Measurements from ENCODE around the gene TSHZ2.

GRCh38 chr20:53124075-53124551, 152.0 kb downstream of the TSHZ2 start:
- TF ChIP-seq CTCF (conservative IDR thresholded peaks at IDR 0.05; ENCODE audit: low read depth, low read length) (no peak), MAFK (IDR thresholded peaks at IDR 0.05; ENCODE audit: low read depth, low read length) (no peak), FOS (IDR thresholded peaks at IDR 0.05; ENCODE audit: low read depth, low read length) (no peak)
- TF ChIP-seq, protein P1, sequence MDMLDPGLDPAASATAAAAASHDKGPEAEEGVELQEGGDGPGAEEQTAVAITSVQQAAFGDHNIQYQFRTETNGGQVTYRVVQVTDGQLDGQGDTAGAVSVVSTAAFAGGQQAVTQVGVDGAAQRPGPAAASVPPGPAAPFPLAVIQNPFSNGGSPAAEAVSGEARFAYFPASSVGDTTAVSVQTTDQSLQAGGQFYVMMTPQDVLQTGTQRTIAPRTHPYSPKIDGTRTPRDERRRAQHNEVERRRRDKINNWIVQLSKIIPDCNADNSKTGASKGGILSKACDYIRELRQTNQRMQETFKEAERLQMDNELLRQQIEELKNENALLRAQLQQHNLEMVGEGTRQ (IDR thresholded peaks at IDR 0.05; ENCODE audit: low read depth, low read length) = no peak

Measured in IMR-90 (cell line).